Ascending aorta (tissue), 2 donors: ENCODE results near the gene LGALS7B. TPM values are rescaled to one million over a fixed set of nuclear protein-coding genes. Genes with fewer than 3 reads are reported as not detected.

Experiments used
- DNase-seq, 2 donors: peaks; one replicate each; pipeline ENCODE4 v3.0.0-alpha.2; 2019; ENCODE audit warnings: low spot score in 2 of 2
- H3K27ac ChIP-seq, 2 donors: fragments of 200-600 bp; sonication (generic); one replicate each; pipeline ENCODE4 v1.5.1; 2016 to 2017; ENCODE audit warnings: mild to moderate bottlenecking in 1 of 2
- H3K27me3 ChIP-seq: fragments of 200-600 bp; sonication (generic); one replicate; pipeline ENCODE4 v1.5.1; 2017
- H3K36me3 ChIP-seq, 2 donors: fragments of 200-600 bp; sonication (generic); one replicate each; pipeline ENCODE4 v1.5.1; 2016
- H3K4me1 ChIP-seq, 2 donors: fragments of 200-600 bp; sonication (generic); one replicate each; pipeline ENCODE4 v1.5.1; 2016 to 2017; ENCODE audit warnings: mild to moderate bottlenecking in 1 of 2
- H3K4me3 ChIP-seq, 2 donors: fragments of 200-600 bp; sonication (generic); one replicate each; pipeline ENCODE4 v1.5.1; 2016 to 2017; ENCODE audit warnings: mild to moderate bottlenecking in 1 of 2
- H3K9me3 ChIP-seq, 2 donors: fragments of 200-600 bp; sonication (generic); one replicate each; pipeline ENCODE4 v1.5.1; 2016
- intact Hi-C: fragments of 100-400 bp; cut with DNase I; formaldehyde crosslinking; loops from one replicate; pipeline ENCODE4 v1.15.1; 2023
- total RNA-seq: library from RNA; depleted of rRNA; stranded (reverse); fragments of >200 nt; gene quantifications from one replicate; pipeline ENCODE4 v1.1.0, GENCODE V29; 2016
- TF ChIP-seq, protein P1 (sequence below), 3 experiments: fragments of 200-600 bp in 2 of 3; fragments of 450-650 bp in 1 of 3; sonication (generic) in 2 of 3; IDR thresholded peaks; one replicate each; pipeline ENCODE4 v1.5.1; 2016 to 2019; ENCODE audit warnings: antibody characterized with exemption in 3 of 3, mild to moderate bottlenecking in 1 of 3, moderate library complexity in 1 of 3

LGALS7B gene
- total RNA-seq, 1 donor from 2014 or later: not detected

DNA sequence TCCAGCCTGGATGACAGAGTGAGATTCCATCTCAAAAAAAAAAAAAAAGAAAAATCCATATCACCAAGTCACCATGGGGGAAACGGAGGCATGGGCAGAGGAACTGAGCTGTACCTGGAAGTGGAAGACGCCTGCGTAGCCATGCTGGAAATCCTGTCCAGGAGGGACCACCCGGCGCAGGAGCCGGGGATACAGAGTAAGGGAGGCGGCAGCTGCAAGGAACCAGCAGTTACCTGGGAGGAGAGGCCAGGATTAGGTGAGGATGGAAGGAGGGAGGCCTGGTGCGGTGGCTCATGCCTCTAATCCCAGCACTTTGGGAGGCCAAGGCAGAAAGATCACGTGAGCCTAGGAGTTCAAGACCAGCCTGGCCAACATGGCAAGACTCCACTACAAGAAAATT, 46.7 kb upstream of the LGALS7B start:
- no peak for DNase-seq
- Histone ChIP-seq H3K4me1 (no peaks in the 10 kb centered on the region), H3K27ac (no peak overlapping the region), H3K9me3 (no peaks in the 10 kb centered on the region), H3K36me3 (no peaks in the 10 kb centered on the region), H3K27me3 (no peaks in the 10 kb centered on the region), H3K4me3 (no peak overlapping the region)
- intact Hi-C loops: no loop called here
- TF ChIP-seq, protein P1, sequence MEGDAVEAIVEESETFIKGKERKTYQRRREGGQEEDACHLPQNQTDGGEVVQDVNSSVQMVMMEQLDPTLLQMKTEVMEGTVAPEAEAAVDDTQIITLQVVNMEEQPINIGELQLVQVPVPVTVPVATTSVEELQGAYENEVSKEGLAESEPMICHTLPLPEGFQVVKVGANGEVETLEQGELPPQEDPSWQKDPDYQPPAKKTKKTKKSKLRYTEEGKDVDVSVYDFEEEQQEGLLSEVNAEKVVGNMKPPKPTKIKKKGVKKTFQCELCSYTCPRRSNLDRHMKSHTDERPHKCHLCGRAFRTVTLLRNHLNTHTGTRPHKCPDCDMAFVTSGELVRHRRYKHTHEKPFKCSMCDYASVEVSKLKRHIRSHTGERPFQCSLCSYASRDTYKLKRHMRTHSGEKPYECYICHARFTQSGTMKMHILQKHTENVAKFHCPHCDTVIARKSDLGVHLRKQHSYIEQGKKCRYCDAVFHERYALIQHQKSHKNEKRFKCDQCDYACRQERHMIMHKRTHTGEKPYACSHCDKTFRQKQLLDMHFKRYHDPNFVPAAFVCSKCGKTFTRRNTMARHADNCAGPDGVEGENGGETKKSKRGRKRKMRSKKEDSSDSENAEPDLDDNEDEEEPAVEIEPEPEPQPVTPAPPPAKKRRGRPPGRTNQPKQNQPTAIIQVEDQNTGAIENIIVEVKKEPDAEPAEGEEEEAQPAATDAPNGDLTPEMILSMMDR (IDR thresholded peaks at IDR 0.05): no peak

- Histone ChIP-seq H3K9me3 (no peaks in the 10 kb centered on the region), H3K27me3 (no peaks in the 10 kb centered on the region), H3K4me3 (no peak overlapping the region), H3K36me3 (no peaks in the 10 kb centered on the region), H3K27ac (no peak overlapping the region), H3K4me1 (no peaks in the 10 kb centered on the region)
- no peak for DNase-seq
- TF ChIP-seq, protein P1 (IDR thresholded peaks at IDR 0.05): no peak
- intact Hi-C loops: no loop called here
Observed at GRCh38 chr19:38742906-38743305, 46.1 kb upstream of the LGALS7B start.

GRCh38 chr19:38743394-38744297, 45.4 kb upstream of the LGALS7B start:
- no peak for DNase-seq
- no peaks in the 10 kb centered on the region for H3K9me3 ChIP-seq
- TF ChIP-seq, protein P1 (IDR thresholded peaks at IDR 0.05): no peak
- no peaks in the 10 kb centered on the region for H3K27me3 ChIP-seq
- no peak overlapping the region for H3K4me3 ChIP-seq
- no peaks in the 10 kb centered on the region for H3K4me1 ChIP-seq
- intact Hi-C loops: no loop called here
- no peaks in the 10 kb centered on the region for H3K36me3 ChIP-seq
- no peak overlapping the region for H3K27ac ChIP-seq

DNA sequence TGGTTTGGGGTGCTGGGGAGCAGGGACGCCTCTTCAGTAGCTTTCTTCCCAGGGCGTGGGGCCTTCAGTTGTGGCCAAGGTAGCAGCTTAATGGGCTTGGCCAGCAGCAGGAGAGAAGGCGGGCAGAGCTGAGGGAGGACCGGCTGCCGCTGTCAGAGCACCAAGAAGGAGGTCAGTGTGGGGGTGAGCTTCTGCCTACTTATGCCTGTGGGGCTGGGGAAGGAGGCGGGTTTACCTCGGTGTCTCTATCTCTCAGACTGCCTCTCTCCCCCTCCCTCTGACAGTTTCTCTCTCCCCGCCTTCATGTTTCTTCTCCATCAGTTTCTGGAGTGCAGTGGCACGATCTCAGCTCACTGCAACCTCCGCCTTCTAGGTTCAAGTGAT, 44.7 kb upstream of the LGALS7B start, which contains the start of gene CAPN12:
TSS of gene CAPN12 (minus strand) at position 177 of the 384 bp plus-strand sequence. CDS start 309 bp downstream, outside the sequence.
- no peak within 1 kb of the TSS for H3K4me3 ChIP-seq
- intact Hi-C loops: no loop called here
- no peaks in the 10 kb centered on the region for H3K4me1 ChIP-seq
- TF ChIP-seq, protein P1 (IDR thresholded peaks at IDR 0.05): no peak
- DNase-seq: no peak
- no peak within 1 kb of the TSS for H3K27ac ChIP-seq
- H3K36me3 ChIP-seq: no peaks in the 10 kb centered on the region
- H3K9me3 ChIP-seq: no peaks in the 10 kb centered on the region
- H3K27me3 ChIP-seq: no peaks in the 10 kb centered on the region

DNA sequence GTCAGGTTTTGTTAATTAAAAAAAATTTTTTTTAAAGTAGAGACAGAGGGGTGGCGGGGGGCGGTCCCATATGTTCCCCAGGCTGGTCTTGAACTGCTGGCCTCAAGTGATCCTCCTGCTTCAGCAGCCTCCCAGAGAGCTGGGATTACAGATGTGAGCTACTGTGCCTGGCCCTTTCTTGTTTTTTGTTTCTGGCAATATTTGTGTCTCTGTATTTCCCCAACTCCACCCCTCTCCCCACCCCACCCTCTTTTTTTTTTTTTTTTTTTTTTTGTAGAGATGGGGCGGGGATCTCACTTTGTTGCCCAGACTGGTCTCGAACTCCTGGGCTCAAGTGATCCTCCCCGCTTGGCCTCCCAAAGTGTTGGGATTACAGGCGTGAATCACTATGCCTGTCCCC, 44.1 kb upstream of the LGALS7B start:
- no peak for DNase-seq
- TF ChIP-seq, protein P1 (IDR thresholded peaks at IDR 0.05): no peak
- Histone ChIP-seq H3K27me3 (no peaks in the 10 kb centered on the region), H3K4me3 (no peak overlapping the region), H3K36me3 (no peaks in the 10 kb centered on the region), H3K4me1 (no peaks in the 10 kb centered on the region), H3K27ac (no peak overlapping the region), H3K9me3 (no peaks in the 10 kb centered on the region)
- intact Hi-C loops: no loop called here
